Mesothelial cell of epicardium (in vitro differentiated cells): ENCODE measurements around the gene EPB42. TPM values are rescaled to one million over a fixed set of nuclear protein-coding genes. Genes with fewer than 3 reads are reported as not detected.

Source experiments
- DNase-seq, 2 experiments: peaks; one replicate each; pipeline ENCODE4 v3.0.0; 2021; ENCODE audit warnings: low spot score in 2 of 2; ENCODE audit not compliant: unreplicated experiment in 2 of 2
- H3K27ac Mint-ChIP-seq: 2 replicates; pipeline ENCODE4 v1.8.0; 2021; ENCODE audit warnings: mixed read lengths
- H3K27me3 Mint-ChIP-seq: 2 replicates; pipeline ENCODE4 v1.8.0; 2021; ENCODE audit warnings: low read depth, mixed read lengths
- H3K36me3 Mint-ChIP-seq: 2 replicates; pipeline ENCODE4 v1.8.0; 2021; ENCODE audit warnings: mixed read lengths
- H3K4me1 Mint-ChIP-seq: 2 replicates; pipeline ENCODE4 v1.8.0; 2021; ENCODE audit warnings: mixed read lengths
- H3K4me3 Mint-ChIP-seq: 2 replicates; pipeline ENCODE4 v1.8.0; 2021; ENCODE audit warnings: mild to moderate bottlenecking, moderate library complexity, mixed read lengths
- H3K9me3 Mint-ChIP-seq: 2 replicates; pipeline ENCODE4 v1.8.0; 2021; ENCODE audit warnings: mixed read lengths
- total RNA-seq: library from RNA; stranded (reverse); gene quantifications from 3 replicates; pipeline ENCODE4 v1.2.1, GENCODE V29; 2021
- TF ChIP-seq, protein P1 (sequence below): fragments of 200-600 bp; sonication (generic); IDR thresholded peaks from one replicate; pipeline ENCODE4 v1.5.0; 2021; ENCODE audit warnings: antibody characterized with exemption; ENCODE audit not compliant: unreplicated experiment

The EPB42 gene
- total RNA-seq, 1 donor from 2014 or later, result 0.13 TPM

DNA sequence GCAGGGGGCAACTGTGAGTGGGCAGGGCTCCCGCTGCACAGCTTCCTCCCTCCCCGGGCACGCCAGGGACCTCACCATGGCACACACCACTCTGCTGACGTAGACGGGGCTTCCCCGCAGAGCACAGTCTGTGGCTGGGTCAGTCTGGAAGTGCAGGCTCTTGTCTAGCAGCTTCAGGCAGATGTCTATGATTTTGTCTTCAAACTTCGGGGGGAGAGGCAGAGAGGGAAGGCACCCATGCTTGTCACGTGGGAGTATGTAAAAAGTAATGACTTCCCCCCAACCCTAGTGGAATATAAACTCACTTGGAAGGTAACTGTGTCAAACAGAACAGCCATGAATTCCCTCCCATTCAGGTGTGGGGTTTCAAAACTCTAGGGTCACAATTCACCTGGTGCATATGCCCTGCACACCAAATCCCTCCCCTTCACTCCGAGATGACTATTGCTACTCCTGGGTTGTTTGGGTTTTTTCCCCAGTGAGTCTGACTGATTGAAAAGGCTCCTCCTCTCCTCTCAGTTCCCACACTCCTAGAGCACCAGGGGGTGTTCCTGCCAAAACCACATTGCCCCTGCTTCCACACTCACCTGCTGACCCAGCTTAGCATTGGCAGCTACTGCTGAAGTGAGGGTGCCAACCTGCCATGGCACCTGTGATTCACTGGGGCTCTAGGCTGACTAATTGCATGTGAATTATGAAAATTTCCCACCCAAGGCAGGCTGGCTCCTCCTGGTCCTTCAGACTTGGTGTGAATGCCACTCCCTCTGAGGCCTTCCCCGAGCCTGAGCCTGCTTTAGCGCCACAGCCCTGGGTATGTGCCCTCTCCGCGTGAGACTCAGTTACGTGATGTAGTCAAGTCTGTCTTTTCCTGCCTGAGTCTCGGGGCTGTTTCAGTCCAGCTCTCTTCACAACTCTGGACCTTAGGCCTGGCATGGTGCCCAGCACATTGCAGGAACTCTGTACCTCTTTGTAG is 32.9 kb upstream of the EPB42 start:
- H3K27me3 Mint-ChIP-seq, result peaks cover 44% of the 10 kb centered on the region
- H3K4me1 Mint-ChIP-seq, result no peaks in the 10 kb centered on the region
- H3K36me3 Mint-ChIP-seq, result no peaks in the 10 kb centered on the region
- TF ChIP-seq, protein P1, sequence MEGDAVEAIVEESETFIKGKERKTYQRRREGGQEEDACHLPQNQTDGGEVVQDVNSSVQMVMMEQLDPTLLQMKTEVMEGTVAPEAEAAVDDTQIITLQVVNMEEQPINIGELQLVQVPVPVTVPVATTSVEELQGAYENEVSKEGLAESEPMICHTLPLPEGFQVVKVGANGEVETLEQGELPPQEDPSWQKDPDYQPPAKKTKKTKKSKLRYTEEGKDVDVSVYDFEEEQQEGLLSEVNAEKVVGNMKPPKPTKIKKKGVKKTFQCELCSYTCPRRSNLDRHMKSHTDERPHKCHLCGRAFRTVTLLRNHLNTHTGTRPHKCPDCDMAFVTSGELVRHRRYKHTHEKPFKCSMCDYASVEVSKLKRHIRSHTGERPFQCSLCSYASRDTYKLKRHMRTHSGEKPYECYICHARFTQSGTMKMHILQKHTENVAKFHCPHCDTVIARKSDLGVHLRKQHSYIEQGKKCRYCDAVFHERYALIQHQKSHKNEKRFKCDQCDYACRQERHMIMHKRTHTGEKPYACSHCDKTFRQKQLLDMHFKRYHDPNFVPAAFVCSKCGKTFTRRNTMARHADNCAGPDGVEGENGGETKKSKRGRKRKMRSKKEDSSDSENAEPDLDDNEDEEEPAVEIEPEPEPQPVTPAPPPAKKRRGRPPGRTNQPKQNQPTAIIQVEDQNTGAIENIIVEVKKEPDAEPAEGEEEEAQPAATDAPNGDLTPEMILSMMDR, result no peak
- H3K4me3 Mint-ChIP-seq, result no peak overlapping the region
- no peak for DNase-seq
- no peaks in the 10 kb centered on the region for H3K9me3 Mint-ChIP-seq
- H3K27ac Mint-ChIP-seq, result no peak overlapping the region

DNA sequence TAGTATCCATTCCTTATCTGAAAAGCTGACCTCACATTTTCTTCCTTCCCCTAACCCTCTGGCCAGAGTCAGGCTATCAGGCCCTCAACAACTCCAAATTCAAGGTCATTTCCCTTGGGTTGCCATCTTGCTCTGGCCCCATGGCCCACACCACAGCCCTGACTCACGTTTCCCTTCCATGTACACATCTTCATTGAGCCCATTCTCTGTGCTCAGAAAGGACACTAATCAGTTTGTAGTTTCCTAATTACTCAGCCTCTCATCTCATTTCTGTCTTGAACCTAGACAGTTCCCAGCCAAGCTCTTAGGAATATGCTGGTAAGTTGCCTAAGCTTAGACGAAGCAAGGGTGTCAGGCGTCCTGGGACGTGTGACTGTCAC is 31.0 kb upstream of the EPB42 start:
- no peak overlapping the region for H3K27ac Mint-ChIP-seq
- no peak for DNase-seq
- H3K4me3 Mint-ChIP-seq, result no peak overlapping the region

DNA sequence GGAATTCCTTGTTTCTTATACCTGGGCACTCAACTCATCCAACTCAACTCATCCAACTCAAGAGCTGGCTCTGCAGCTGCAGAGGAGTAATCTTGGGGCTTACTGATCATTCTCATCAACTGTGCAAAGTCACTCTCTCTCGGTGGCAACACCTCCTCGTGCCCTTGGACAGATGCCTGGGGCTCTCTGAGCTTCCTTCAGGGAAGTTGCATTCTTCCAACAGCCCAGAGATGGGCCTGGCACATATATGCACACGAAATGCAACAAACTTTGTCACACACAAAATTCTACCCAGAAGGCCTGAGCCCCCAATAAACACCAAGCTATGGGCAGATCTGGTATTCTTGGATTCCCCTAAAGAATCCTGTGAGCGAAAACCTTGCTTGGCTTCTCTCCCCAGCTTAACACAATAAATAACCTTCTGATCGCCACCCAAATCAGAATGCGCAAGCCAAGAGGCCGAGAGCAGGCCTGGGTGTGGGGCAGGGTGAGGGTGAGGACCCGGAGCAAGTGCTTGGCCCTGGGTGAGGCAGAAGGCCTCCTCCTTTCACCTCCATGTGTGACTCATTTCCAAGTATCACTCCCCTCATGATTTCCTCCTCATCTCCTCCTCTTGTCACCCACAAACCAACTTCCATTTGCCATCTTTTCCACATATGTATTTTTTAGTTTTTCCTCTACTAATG is 30.5 kb upstream of the EPB42 start:
- H3K4me3 Mint-ChIP-seq, result no peak overlapping the region
- H3K27ac Mint-ChIP-seq, result no peak overlapping the region
- no peaks in the 10 kb centered on the region for H3K4me1 Mint-ChIP-seq
- TF ChIP-seq, protein P1, result no peak
- no peak for DNase-seq
- peaks cover 40% of the 10 kb centered on the region for H3K27me3 Mint-ChIP-seq
- no peaks in the 10 kb centered on the region for H3K36me3 Mint-ChIP-seq
- H3K9me3 Mint-ChIP-seq, result no peaks in the 10 kb centered on the region

More for the DNA sequence above, 31.0 kb upstream of the EPB42 start:
- Mint-ChIP-seq H3K27me3 (peaks cover 40% of the 10 kb centered on the region), H3K36me3 (no peaks in the 10 kb centered on the region), H3K9me3 (no peaks in the 10 kb centered on the region), H3K4me1 (no peaks in the 10 kb centered on the region)
- TF ChIP-seq, protein P1, result no peak

DNA sequence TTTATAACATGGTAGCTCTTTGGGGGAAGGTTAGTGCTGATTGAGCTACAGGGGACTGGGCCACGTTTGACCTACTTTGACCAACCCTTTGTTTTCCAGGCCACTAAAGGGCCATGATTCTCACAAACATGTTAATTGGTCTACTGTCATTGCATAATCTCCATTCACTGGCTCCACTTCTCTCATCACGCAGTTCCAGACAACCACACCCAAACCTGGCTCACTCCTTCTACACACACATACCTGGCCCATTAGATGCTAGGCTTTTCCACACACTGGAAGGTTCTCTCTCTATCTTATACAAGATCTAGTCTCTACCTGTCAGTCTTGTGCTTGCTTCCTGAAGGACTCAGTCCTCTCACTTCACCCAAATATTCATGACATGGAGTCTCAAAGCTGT is 30.0 kb upstream of the EPB42 start:
- Mint-ChIP-seq H3K4me1 (no peaks in the 10 kb centered on the region), H3K27ac (no peak overlapping the region), H3K27me3 (peaks cover 37% of the 10 kb centered on the region), H3K9me3 (no peaks in the 10 kb centered on the region), H3K36me3 (no peaks in the 10 kb centered on the region), H3K4me3 (no peak overlapping the region)
- no peak for DNase-seq
- TF ChIP-seq, protein P1, result no peak

DNA sequence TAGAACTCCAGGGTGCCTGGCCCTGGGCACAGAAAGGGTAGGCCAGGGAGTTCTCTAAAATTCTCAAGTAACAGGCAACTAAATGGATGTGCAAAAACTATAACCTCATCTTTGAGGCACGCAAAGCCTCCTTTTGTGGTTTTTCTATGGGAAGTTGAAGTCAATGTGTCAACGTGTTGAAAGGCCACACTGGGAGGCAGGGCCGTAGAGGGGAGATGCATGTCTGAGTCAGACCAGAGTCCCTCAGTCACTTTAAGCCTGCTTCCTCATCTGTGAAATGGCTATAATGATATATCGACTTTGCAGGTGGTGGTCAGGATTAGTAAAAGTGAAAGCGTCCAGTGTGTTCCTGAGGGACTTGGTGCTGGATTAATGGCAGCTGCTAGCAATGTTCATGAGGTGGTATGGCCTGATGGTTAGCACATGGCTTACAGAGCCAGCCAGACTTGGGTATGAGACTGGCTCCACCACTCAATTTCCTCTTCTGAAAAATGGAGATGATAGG is 28.9 kb upstream of the EPB42 start:
- Mint-ChIP-seq H3K9me3 (no peaks in the 10 kb centered on the region), H3K4me3 (no peak overlapping the region), H3K27ac (no peak overlapping the region), H3K27me3 (peaks cover 30% of the 10 kb centered on the region), H3K36me3 (no peaks in the 10 kb centered on the region), H3K4me1 (no peaks in the 10 kb centered on the region)
- no peak for DNase-seq
- TF ChIP-seq, protein P1, result no peak
